Loucy (cell line): Measurements from ENCODE around the gene SAMD5.

Experiments used
- H2AFZ ChIP-seq: fragments of 200-600 bp; sonication (generic); 2 replicates; pipeline ENCODE4 v1.6.0; 2016; ENCODE audit warnings: antibody characterized with exemption, mild to moderate bottlenecking, low read length, moderate library complexity
- H3F3A ChIP-seq: fragments of 200-600 bp; 2 replicates; pipeline ENCODE4 v1.6.0; 2016; ENCODE audit warnings: antibody characterized with exemption, low read depth, mild to moderate bottlenecking
- H3K27me3 ChIP-seq: fragments of 200-600 bp; sonication (generic); 2 replicates; pipeline ENCODE4 v1.6.1; 2014; ENCODE audit warnings: low read length, mild to moderate bottlenecking; ENCODE audit not compliant: insufficient read depth, poor library complexity, severe bottlenecking
- H3K36me3 ChIP-seq: fragments of 200-600 bp; sonication (generic); 2 replicates; pipeline ENCODE4 v1.6.1; 2016; ENCODE audit warnings: low read length; ENCODE audit not compliant: insufficient read depth
- H3K4me1 ChIP-seq: fragments of 200-600 bp; sonication (generic); 2 replicates; pipeline ENCODE4 v1.5.1; 2014; ENCODE audit warnings: low read length, mild to moderate bottlenecking; ENCODE audit not compliant: insufficient read depth, poor library complexity, severe bottlenecking
- H3K4me2 ChIP-seq: fragments of 200-600 bp; sonication (generic); 2 replicates; pipeline ENCODE4 v1.6.0; 2014; ENCODE audit warnings: antibody characterized with exemption, low read length, low read depth, mild to moderate bottlenecking; ENCODE audit not compliant: poor library complexity, severe bottlenecking
- H3K4me3 ChIP-seq: fragments of 200-600 bp; sonication (generic); 2 replicates; pipeline ENCODE4 v1.5.1; 2014; ENCODE audit warnings: low read length, mild to moderate bottlenecking, mixed read lengths; ENCODE audit not compliant: poor library complexity, severe bottlenecking
- H3K79me2 ChIP-seq: fragments of 200-600 bp; sonication (generic); 2 replicates; pipeline ENCODE4 v1.6.1; 2014; ENCODE audit warnings: low read length; ENCODE audit not compliant: insufficient read depth
- H3K9ac ChIP-seq: fragments of 200-600 bp; sonication (generic); 2 replicates; pipeline ENCODE4 v1.6.0; 2014; ENCODE audit warnings: mild to moderate bottlenecking, low read depth, low read length, moderate library complexity; ENCODE audit not compliant: poor library complexity, severe bottlenecking
- H3K9me2 ChIP-seq: fragments of 200-600 bp; sonication (generic); replicated peaks from 2 replicates; pipeline ENCODE4 v1.6.1; 2016; ENCODE audit warnings: low read depth, low read length, mixed read lengths
- H3K9me3 ChIP-seq: fragments of 200-600 bp; sonication (generic); 2 replicates; pipeline ENCODE4 v1.6.1; 2014; ENCODE audit warnings: mild to moderate bottlenecking, antibody characterized with exemption, low read length, low read depth; ENCODE audit not compliant: insufficient read depth
- H4K20me1 ChIP-seq: fragments of 200-600 bp; sonication (generic); 2 replicates; pipeline ENCODE4 v1.6.0; 2014; ENCODE audit warnings: antibody characterized with exemption, low read length, mild to moderate bottlenecking; ENCODE audit not compliant: insufficient read depth, poor library complexity, severe bottlenecking
- CTCF ChIP-seq: fragments of 200-600 bp; sonication (generic); conservative IDR thresholded peaks from 2 replicates; pipeline ENCODE4 v1.5.1; 2014; ENCODE audit warnings: mild to moderate bottlenecking, antibody characterized with exemption, low read length
- EZH2phosphoT487 ChIP-seq: fragments of 200-600 bp; IDR thresholded peaks from 2 replicates; pipeline ENCODE4 v1.6.1; 2018; ENCODE audit warnings: antibody characterized with exemption, mild to moderate bottlenecking, moderate library complexity, borderline replicate concordance

SAMD5 gene

GRCh38 chr6:147560670-147561069 is 52.2 kb downstream of the SAMD5 start:
- Histone ChIP-seq H3K9ac (no peak overlapping the region), H3K9me2 (no peaks in the 10 kb centered on the region), H3K79me2 (no peaks in the 10 kb centered on the region), H3F3A (no peaks in the 10 kb centered on the region), H3K27me3 (no peaks in the 10 kb centered on the region), H3K9me3 (no peaks in the 10 kb centered on the region), H3K4me1 (no peaks in the 10 kb centered on the region), H4K20me1 (no peaks in the 10 kb centered on the region), H3K4me3 (no peak overlapping the region), H3K4me2 (no peak overlapping the region), H3K36me3 (no peaks in the 10 kb centered on the region), H2AFZ (no peak overlapping the region)
- TF ChIP-seq EZH2phosphoT487 (no peak), CTCF (no peak)

- Histone ChIP-seq H3K4me2 (no peak overlapping the region), H3K9ac (no peak overlapping the region), H2AFZ (no peak overlapping the region), H3K36me3 (no peaks in the 10 kb centered on the region), H3K4me1 (no peaks in the 10 kb centered on the region), H3F3A (no peaks in the 10 kb centered on the region), H3K79me2 (no peaks in the 10 kb centered on the region), H4K20me1 (no peaks in the 10 kb centered on the region), H3K27me3 (no peaks in the 10 kb centered on the region), H3K9me3 (no peaks in the 10 kb centered on the region), H3K4me3 (no peak overlapping the region), H3K9me2 (no peaks in the 10 kb centered on the region)
- TF ChIP-seq CTCF: no peak
- no peak for TF ChIP-seq EZH2phosphoT487
Measured at GRCh38 chr6:147561726-147562125, 53.2 kb downstream of the SAMD5 start.

GRCh38 chr6:147563472-147563871 is 55.0 kb downstream of the SAMD5 start:
- Histone ChIP-seq H3F3A (no peaks in the 10 kb centered on the region), H3K4me3 (no peak overlapping the region), H2AFZ (no peak overlapping the region), H3K4me1 (no peaks in the 10 kb centered on the region), H3K79me2 (no peaks in the 10 kb centered on the region), H4K20me1 (no peaks in the 10 kb centered on the region), H3K9me2 (no peaks in the 10 kb centered on the region), H3K9me3 (no peaks in the 10 kb centered on the region), H3K4me2 (no peak overlapping the region), H3K36me3 (no peaks in the 10 kb centered on the region), H3K9ac (no peak overlapping the region), H3K27me3 (no peaks in the 10 kb centered on the region)
- no peak for TF ChIP-seq EZH2phosphoT487
- no peak for TF ChIP-seq CTCF
